NCI-H82 treated with DMSO at 0.1 percent for 48 hours (cell line): ENCODE results near the gene METTL6.

Experiments used
- DNase-seq: peaks from one replicate; lab custom pipeline; 2025; ENCODE audit not compliant: unreplicated experiment; lab: John Stamatoyannopoulos, UW

Gene METTL6

DNA sequence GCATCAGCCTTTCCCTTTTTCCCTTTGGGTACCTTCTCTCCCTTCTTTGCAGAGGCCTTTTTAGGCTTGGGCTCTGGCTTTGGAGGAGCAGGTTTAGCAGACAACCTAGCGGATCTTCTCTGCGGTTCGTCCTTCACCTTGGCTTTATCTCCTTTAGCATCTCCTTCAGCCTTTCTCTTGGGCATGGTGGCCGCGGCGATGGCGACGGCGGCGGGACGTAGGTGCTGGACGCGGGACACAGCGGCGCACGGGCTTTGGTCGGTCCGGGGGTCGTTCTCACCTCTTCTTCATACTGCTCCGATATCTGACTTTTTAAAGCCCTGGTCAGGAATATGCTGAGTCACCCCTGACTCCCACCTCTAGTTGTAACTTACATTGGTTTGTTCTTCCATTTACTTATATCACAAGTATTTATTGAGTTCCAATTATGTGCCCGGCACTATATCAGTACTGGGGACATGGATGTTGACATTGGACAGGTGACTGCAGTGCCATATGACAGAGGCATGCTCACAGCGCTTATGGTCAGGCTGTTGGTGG lies 51.8 kb downstream of the METTL6 start:
- no peak for DNase-seq

DNA sequence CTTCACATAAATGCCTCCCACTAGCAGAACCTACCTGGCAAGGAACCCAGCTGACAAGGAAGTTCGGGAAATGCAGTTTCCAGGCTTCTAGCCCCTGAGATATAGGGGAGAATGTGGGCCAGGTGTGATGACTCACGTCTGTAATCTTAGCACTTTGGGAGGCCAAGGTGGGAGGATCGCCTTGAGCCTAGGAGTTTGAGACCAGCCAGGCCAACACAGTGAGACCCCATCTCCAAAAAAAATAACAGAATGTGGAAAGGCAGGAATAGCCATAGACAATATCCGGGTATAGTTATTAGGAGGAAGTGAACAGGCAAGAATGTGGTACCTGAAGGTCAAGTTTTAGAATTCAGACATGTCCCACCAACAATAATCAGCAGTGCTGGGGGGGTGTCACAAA lies 54.4 kb downstream of the METTL6 start:
- DNase-seq = no peak

DNA sequence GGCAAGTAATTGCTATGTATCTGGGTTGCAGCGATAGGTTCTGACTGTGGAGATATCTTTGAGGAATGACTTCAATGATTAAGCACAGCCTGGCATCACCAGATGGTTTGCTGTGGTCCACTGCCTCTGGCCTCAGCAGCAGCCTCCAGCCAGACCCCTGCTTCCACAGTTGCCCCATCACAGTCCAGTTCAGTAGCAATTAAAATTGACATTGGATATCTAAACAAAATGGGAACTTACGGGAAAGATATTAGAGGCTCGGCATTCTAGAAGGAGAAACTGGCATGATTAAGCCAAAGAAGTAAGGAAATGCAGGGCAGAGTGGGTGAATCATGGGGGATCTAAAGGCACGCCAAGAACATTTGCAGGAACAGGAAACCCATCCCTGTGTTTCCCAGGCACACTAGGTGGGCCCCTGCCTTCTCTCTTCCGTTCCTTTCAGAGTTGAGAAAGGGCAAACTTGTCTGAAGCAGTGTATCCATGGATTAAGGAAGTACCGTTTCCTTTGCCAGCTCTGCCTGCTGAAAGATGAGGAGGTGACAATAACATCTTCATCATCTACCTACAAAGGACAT lies 58.7 kb downstream of the METTL6 start:
- DNase-seq = no peak

DNA sequence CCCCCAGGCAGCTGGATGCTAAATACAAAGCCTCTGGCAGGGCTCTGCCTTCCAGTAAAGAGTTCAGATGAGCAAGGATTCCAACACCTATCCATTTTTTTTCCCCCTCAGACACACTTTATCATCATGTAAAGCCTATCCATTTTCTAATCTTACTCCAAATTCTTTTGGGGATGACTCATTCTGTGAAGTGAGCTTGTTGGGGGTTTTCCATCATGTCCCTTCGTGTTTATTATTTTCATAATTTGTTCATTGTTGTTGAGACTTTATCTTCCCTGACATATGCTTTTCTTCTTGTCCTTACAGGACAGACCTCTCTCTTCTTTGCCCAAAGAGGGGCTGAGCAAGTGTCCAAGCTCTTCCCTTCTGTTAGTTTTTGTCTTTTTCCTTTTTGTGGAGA lies 60.3 kb downstream of the METTL6 start:
- DNase-seq = no peak

DNA sequence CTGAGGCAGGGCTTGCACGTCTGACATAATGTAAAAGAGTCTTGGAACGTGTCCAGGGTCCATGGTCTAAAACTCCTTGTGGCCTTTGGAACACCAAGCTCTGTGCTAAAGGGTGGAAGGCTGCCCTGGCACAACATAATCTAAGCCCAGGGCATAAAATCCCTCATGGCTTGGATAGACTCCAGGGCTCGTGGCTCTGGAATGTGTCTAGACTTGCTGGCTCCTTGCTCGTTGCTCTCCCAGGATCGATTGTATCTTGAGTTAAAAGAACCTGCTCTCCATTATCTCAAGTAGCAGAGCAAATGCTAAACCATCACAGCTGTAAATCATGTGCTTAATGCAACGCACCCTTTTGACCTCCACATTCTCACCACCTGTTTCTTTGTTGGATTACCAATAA lies 63.3 kb downstream of the METTL6 start:
- DNase-seq = peak; percentile 17

DNA sequence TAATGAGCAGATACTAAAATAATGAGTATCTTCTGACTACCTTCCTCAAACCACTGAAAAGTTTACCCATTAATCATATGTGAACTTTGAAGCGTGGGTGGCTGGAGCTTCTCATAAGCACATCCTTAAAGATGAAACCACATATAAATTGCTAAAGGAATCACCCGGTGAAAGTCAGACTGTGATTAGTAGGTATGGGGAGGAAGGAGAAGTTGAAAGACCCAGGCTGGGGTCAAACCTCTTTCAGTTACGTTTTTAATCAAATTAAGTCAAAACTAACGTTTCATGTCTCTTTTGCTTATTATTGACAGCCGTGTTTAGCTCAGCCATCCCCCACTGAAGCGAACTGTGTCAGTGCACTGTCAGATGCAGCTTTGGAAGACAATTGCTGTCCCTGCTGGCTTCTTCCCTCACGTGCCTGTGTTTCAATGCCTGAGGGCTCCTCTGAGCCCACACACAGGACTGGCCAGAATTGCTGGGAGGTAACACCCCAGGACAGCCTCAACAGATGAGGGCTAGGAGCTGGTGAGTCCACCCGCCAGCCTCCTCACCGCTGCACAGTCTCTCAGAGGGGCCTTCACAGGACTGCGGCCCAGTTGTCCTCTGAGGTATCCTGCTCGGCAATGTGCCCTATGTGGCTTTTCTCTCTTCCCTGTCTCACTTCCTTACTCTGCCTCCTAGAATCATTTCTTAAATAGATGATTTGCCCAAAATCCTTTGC lies 65.7 kb downstream of the METTL6 start:
- DNase-seq = no peak

DNA sequence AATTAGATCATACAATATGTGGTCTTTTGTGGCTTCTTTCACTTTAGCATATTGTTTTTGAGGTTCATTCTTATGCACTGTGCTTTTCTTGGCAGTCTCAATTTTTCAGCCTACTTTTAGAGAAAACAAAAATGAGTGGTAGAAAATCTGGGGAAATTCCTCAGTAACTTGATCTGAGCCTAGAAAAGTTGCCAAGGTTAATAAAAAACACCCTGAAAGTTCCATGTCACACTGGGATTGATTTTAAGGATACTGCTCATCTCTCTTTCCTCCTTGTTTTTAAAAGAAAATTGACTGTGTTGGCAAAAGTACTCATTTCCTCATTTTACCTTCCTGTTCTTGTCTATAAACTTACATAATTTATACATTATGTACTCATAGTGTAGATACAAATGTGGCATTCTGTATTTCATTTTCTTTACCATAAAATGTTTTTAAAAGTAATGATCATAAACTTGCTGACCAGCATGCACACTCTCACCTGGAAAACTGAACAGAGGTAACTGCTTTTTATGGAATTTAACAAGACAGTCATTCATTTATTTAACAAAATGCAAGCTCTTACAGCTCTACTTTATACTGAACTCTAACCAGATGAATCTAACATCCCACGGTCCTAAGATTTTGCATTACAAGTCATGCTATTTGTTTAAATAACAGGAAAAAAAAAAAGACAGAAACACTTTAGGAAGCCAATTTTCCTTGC lies 66.4 kb downstream of the METTL6 start:
- no peak for DNase-seq
